Adrenal gland (tissue), 12 donors: ENCODE data around the gene LZTS2. TPM values are rescaled to one million over a fixed set of nuclear protein-coding genes. Genes with fewer than 3 reads are reported as not detected.

Source experiments
- DNase-seq, 7 donors: peaks; one replicate each; pipeline ENCODE4 v3.0.0-alpha.2; 2019 to 2020
- H3K27ac ChIP-seq, 5 donors: fragments of 200-600 bp; sonication (generic) in 4 of 5; 1 replicate in 3 of 5; 2 replicates in 2 of 5; pipeline versions ENCODE4 v1.5.1 to v1.8.0; 2016 to 2020; ENCODE audit warnings: mild to moderate bottlenecking in 1 of 5
- H3K27me3 ChIP-seq: fragments of 200-600 bp; 2 replicates; pipeline ENCODE4 v1.8.0; 2021
- H3K36me3 ChIP-seq, 2 donors: fragments of 200-600 bp; replicated peaks in 1 of 2; 1 replicate in 1 of 2; 2 replicates in 1 of 2; pipeline versions ENCODE4 v1.5.1 to v1.8.0; 2018 to 2022
- H3K4me1 ChIP-seq, 2 donors: fragments of 200-600 bp; replicated peaks in 1 of 2; 1 replicate in 1 of 2; 2 replicates in 1 of 2; pipeline versions ENCODE4 v1.5.1 to v1.8.0; 2018 to 2021
- H3K4me3 ChIP-seq, 4 donors: fragments of 200-600 bp; sonication (generic) in 3 of 4; one replicate each; pipeline ENCODE4 v1.5.1; 2016 to 2018
- H3K9me3 ChIP-seq, 3 donors: fragments of 200-600 bp; sonication (generic) in 1 of 3; replicated peaks in 1 of 3; 1 replicate in 2 of 3; 2 replicates in 1 of 3; pipeline versions ENCODE4 v1.5.1 to v1.8.0; 2016 to 2021
- CTCF ChIP-seq, 6 experiments: fragments of 450-650 bp in 4 of 6; fragments of 200-600 bp in 2 of 6; sonication (generic) in 1 of 6; IDR thresholded peaks; 1 replicate in 5 of 6; 2 replicates in 1 of 6; pipeline versions ENCODE4 v1.5.1 to v1.8.0; 2016 to 2021; ENCODE audit warnings: antibody characterized with exemption in 6 of 6, mild to moderate bottlenecking in 2 of 6, moderate library complexity in 1 of 6
- POLR2A ChIP-seq, 2 donors: fragments of 450-650 bp; IDR thresholded peaks; one replicate each; pipeline ENCODE4 v1.6.1; 2017; ENCODE audit warnings: antibody characterized with exemption in 2 of 2, mild to moderate bottlenecking in 2 of 2, moderate library complexity in 1 of 2
- WGBS, 4 donors: extraction: QIAGEN DNeasy Blood & Tissue Kit in 2 of 4; methylation state at CpG; one replicate each; pipeline versions ENCODE4 v1.1.5 to v1.1.7; 2013 to 2017; 5-methylcytosine and 5-hydroxymethylcytosine counted together
- intact Hi-C, 2 donors: fragments of 100-400 bp; cut with DNase I; formaldehyde crosslinking; loops; one replicate each; pipeline versions ENCODE4 v1.14.1 to v1.15.0; 2022 to 2023
- polyA plus RNA-seq, 3 donors: library from polyadenylated mRNA; stranded (reverse); fragments of 200-250 nt in 2 of 3; fragments of 350-450 nt in 1 of 3; fragmentation: Illumina TruSeq in 1 of 3; extraction: RNeasy Lipid Tissue Mini Kit (QIAGEN cat#74804) in 1 of 3; gene quantifications; one replicate each; pipeline ENCODE4 v1.2.3, GENCODE V29; 2013 to 2014
- total RNA-seq, 9 donors: library from RNA; depleted of rRNA in 4 of 9; stranded (reverse); fragments of >200 nt in 4 of 9; fragments of 120-200 nt in 1 of 9; fragmentation: NEBNext Ultra II Directional in 1 of 9; extraction: Animal tissue kit (Norgen Biotek cat#: 25700) in 1 of 9; gene quantifications; one replicate each; pipeline versions ENCODE4 v1.1.0 to v1.2.4, GENCODE V29; 2013 to 2023
- donor health status: healthy with polysubstance abuse.
- donor health status: Bipolar disorder and iron deficiency.
- donor health status: DM: yes; HTN: yes; CAD: no.
- donor health status: DM: no; HTN: no; CAD: no.
- donor health status: DM: no; HTN: no; CAD: no.
- donor health status: DM: yes; HTN: yes; CAD: no.

LZTS2 gene
- total and polyA plus RNA-seq, 12 donors = 12.2 to 232 (median 101) TPM

GRCh38 chr10:100970076-100970913, 29.3 kb upstream of the LZTS2 start:
- peak in 3 of 7 donors; percentile 24 to 54 (median 29) for DNase-seq
- no peak for TF ChIP-seq POLR2A (IDR thresholded peaks at IDR 0.05)
- TF ChIP-seq CTCF (IDR thresholded peaks at IDR 0.05) = no peak
- Histone ChIP-seq H3K4me3 (peak overlapping the region in 2 of 4 donors; percentile 57 to 83), H3K36me3 (peaks cover 0 to 12% of the 10 kb centered on the region in 2 donors), H3K9me3 (no peaks in the 10 kb centered on the region), H3K27me3 (no peaks in the 10 kb centered on the region), H3K4me1 (peaks cover 7 to 23% of the 10 kb centered on the region in 2 donors), H3K27ac (peak overlapping the region in 2 of 5 donors; percentile 3 to 50)
- intact Hi-C loops = no loop called here
- WGBS, 4 donors = 32 to 55% (median 37%) methylated on average over 9 to 13 of the region's 13 CpGs

- no peak for TF ChIP-seq CTCF (IDR thresholded peaks at IDR 0.05)
- no peak for TF ChIP-seq POLR2A (IDR thresholded peaks at IDR 0.05)
- Histone ChIP-seq H3K4me3 (no peak overlapping the region), H3K36me3 (peaks cover 0 to 7% of the 10 kb centered on the region in 2 donors), H3K27me3 (no peaks in the 10 kb centered on the region), H3K9me3 (no peaks in the 10 kb centered on the region), H3K27ac (no peak overlapping the region), H3K4me1 (peaks cover 7 to 16% of the 10 kb centered on the region in 2 donors)
- peak in 1 of 7 donors; percentile 11 for DNase-seq
- 60 to 72% (median 67%) methylated on average over 4 of the region's 4 CpGs for WGBS, 4 donors
- intact Hi-C loops = no loop called here
These were observed 28.4 kb upstream of the LZTS2 start for GRCh38 chr10:100970914-100971811.

GRCh38 chr10:100972115-100972903, 27.3 kb upstream of the LZTS2 start:
- H3K36me3 ChIP-seq = no peaks in the 10 kb centered on the region
- no peaks in the 10 kb centered on the region for H3K27me3 ChIP-seq
- intact Hi-C loops = no loop called here
- 78 to 81% (median 79%) methylated on average over 11 to 13 of the region's 13 CpGs for WGBS, 4 donors
- H3K9me3 ChIP-seq = no peaks in the 10 kb centered on the region
- H3K27ac ChIP-seq = no peak overlapping the region
- H3K4me1 ChIP-seq = peaks cover 7 to 16% of the 10 kb centered on the region in 2 donors
- H3K4me3 ChIP-seq = no peak overlapping the region
- DNase-seq = peak in 3 of 7 donors; percentile 10 to 39 (median 16)
- no peak for TF ChIP-seq CTCF (IDR thresholded peaks at IDR 0.05)
- TF ChIP-seq POLR2A (IDR thresholded peaks at IDR 0.05) = no peak
